HG02884 (cell line): ENCODE results near the gene PPP1R7.

Source experiments
- ATAC-seq: cut with Tn5 transposase; IDR thresholded peaks from one replicate; pipeline ENCODE4 v1.9.1; 2021; ENCODE audit warnings: mild to moderate bottlenecking, moderate library complexity; ENCODE audit not compliant: unreplicated experiment

Gene PPP1R7

GRCh38 chr2:241227594-241227993 lies 77.3 kb downstream of the PPP1R7 start:
- ATAC-seq = no peak

- no peak for ATAC-seq
Observed at GRCh38 chr2:241228081-241228859, 78.0 kb downstream of the PPP1R7 start.

DNA sequence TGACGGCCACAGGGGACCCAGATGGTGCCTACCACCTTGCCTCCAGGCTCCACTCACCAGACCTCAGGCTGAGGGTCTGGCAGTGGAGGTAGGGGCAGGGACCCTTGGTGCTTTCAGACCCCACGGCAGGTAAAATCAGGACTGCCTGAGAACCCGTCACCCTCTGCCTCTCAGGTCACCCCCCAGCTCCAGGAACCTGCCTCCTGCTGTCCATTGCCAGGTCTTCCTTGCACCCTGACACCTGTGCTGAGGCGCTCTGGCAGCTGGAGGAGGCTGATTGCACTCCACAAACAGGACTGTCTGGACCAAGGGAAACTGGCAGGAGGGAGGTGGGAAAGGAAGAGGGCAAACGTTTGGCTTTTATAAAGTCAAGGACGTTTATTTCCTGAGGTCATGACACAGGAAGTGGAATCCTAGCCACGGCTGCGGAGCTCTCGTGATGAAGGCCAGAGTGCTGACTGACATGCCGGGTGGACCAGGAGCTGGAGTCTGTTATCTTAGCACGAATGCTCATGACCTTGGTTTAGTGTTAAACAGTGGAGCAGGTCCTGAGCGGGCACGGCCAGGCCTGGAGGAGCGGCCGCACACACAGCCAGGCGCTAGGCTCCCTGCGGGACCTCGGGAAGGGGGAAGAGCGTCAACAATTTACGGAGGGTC lies 78.7 kb downstream of the PPP1R7 start:
- ATAC-seq = no peak

DNA sequence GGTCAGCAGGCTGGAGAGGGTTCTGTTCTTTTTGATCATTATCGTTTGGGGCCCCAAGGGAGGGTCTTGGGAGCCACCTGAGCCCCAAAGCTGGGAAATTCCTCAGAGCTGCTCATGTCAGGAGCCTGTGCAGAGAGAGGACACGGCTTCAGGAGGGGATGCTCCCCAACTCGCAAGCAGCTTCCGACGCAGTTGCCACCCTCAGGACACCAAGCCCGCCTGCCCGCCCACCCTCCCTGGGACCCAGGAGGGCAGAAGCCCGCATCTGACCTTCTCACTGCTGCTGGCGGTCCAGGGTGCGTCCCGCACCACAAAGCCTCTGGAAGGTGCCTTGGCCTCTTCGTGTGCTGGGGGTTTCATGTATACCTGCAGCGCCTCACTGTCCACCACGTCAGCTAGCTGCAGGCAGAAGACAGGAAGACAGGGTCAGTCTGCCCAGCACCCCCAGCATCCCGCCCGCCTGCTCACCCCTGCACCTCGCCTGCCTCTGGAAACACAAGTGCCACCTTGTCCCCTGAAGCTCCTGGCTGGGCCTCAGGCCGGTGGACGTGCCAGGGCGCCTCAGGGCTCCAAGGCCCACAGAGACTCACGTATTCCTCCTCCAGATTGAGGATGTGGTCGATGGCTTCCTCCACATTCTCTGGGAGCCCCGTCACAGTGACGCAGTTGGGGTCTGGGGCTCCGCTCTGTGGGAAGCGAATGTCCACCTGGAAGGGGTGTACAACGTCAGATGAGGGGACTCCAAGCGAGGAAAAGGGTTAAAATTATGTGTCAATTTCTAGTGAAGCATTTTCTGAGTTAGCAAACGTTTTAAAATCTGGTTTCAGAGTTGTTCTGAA lies 79.5 kb downstream of the PPP1R7 start:
- ATAC-seq = no peak

DNA sequence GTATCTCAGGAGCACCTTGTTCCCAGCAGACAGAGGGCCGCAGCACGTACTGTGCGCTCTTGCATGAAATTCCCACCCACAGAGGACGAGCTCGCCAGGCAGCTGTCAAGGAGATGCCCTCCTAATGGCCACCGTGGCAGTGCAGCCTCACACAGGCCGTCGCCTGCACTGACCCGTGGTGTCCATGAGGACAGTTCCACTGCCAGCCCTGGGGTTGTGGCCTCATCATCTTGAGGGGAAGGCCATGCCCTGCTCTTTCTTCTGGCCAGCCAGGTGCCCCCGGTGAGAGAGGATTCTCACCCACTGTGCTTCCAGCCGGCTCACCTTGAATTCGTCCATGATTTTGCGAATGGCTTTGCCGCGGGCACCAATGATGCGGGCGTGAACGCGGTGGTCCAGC lies 80.2 kb downstream of the PPP1R7 start:
- ATAC-seq = no peak

GRCh38 chr2:241232736-241233575 lies 82.7 kb downstream of the PPP1R7 start:
- no peak for ATAC-seq
